ENCODE results near the gene DSG1. TPM values are rescaled to one million over a fixed set of nuclear protein-coding genes. Genes with fewer than 3 reads are reported as not detected.
"Not testable (repeated sequence)": the region's sequence is repeated elsewhere in the genome, so short reads cannot be mapped to it uniquely, and the experiment has no call there.

DSG1 gene
- 0.21 TPM for total RNA-seq
- not detected for polyA plus RNA-seq

GRCh38 chr18:31317860-31318259 lies at the start of gene DSG1:
Gene DSG1, plus strand, starts transcription at chr18:31318160. Its CDS starts 141 bp downstream, at chr18:31318301.
- H3K27ac ChIP-seq (ENCODE audit: low read depth): no peak within 1 kb of the TSS
- no peaks in the 10 kb centered on the region for H3K36me3 ChIP-seq (ENCODE audit: insufficient read depth)
- DNase-seq (ENCODE audit: extremely low spot score): no peak
- H3K4me3 ChIP-seq (ENCODE audit: low read depth, low read length): no peak within 1 kb of the TSS
- H3K4me1 ChIP-seq (ENCODE audit: insufficient read depth): no peaks in the 10 kb centered on the region
- 86% methylated on average over 3 of the region's 3 CpGs for WGBS

GRCh38 chr18:31268985-31269406 lies 49.0 kb upstream of the DSG1 start:
- H3K27ac ChIP-seq (ENCODE audit: low read depth): no peak overlapping the region
- no peaks in the 10 kb centered on the region for H3K36me3 ChIP-seq (ENCODE audit: insufficient read depth)
- H3K4me3 ChIP-seq (ENCODE audit: low read depth, low read length): no peak overlapping the region
- no peaks in the 10 kb centered on the region for H3K4me1 ChIP-seq (ENCODE audit: insufficient read depth)
- 38% methylated on average over 1 of the region's 1 CpG for WGBS
- no peak for DNase-seq (ENCODE audit: extremely low spot score)

- H3K36me3 ChIP-seq (ENCODE audit: insufficient read depth): no peaks in the 10 kb centered on the region
- H3K27ac ChIP-seq (ENCODE audit: low read depth): no peak overlapping the region
- 56% methylated on average over 6 of the region's 6 CpGs for WGBS
- H3K4me3 ChIP-seq (ENCODE audit: low read depth, low read length): no peak overlapping the region
- no peak for DNase-seq (ENCODE audit: extremely low spot score)
- no peaks in the 10 kb centered on the region for H3K4me1 ChIP-seq (ENCODE audit: insufficient read depth)
Observed at GRCh38 chr18:31269566-31269965, 48.4 kb upstream of the DSG1 start.

GRCh38 chr18:31270578-31270977 lies 47.4 kb upstream of the DSG1 start:
- H3K4me3 ChIP-seq (ENCODE audit: low read depth, low read length): no peak overlapping the region
- no peaks in the 10 kb centered on the region for H3K4me1 ChIP-seq (ENCODE audit: insufficient read depth)
- 91% methylated on average over 4 of the region's 4 CpGs for WGBS
- no peak for DNase-seq (ENCODE audit: extremely low spot score)
- H3K36me3 ChIP-seq (ENCODE audit: insufficient read depth): no peaks in the 10 kb centered on the region
- no peak overlapping the region for H3K27ac ChIP-seq (ENCODE audit: low read depth)

- no peaks in the 10 kb centered on the region for H3K4me1 ChIP-seq (ENCODE audit: insufficient read depth)
- no peak overlapping the region for H3K4me3 ChIP-seq (ENCODE audit: low read depth, low read length)
- no peak for DNase-seq (ENCODE audit: extremely low spot score)
- no peak overlapping the region for H3K27ac ChIP-seq (ENCODE audit: low read depth)
- no peaks in the 10 kb centered on the region for H3K36me3 ChIP-seq (ENCODE audit: insufficient read depth)
- 56% methylated on average over 5 of the region's 5 CpGs for WGBS
Observed at GRCh38 chr18:31273812-31274527, 44.0 kb upstream of the DSG1 start.

GRCh38 chr18:31274931-31275330 lies 43.0 kb upstream of the DSG1 start:
- WGBS: 49% methylated on average over 2 of the region's 2 CpGs
- DNase-seq (ENCODE audit: extremely low spot score): peak; percentile 48
- no peak overlapping the region for H3K4me3 ChIP-seq (ENCODE audit: low read depth, low read length)
- H3K36me3 ChIP-seq (ENCODE audit: insufficient read depth): no peaks in the 10 kb centered on the region
- H3K27ac ChIP-seq (ENCODE audit: low read depth): no peak overlapping the region
- H3K4me1 ChIP-seq (ENCODE audit: insufficient read depth): no peaks in the 10 kb centered on the region

GRCh38 chr18:31275722-31276463 lies 42.1 kb upstream of the DSG1 start:
- 14% methylated on average over 3 of the region's 3 CpGs for WGBS
- no peak overlapping the region for H3K4me3 ChIP-seq (ENCODE audit: low read depth, low read length)
- DNase-seq (ENCODE audit: extremely low spot score): no peak
- no peaks in the 10 kb centered on the region for H3K36me3 ChIP-seq (ENCODE audit: insufficient read depth)
- no peak overlapping the region for H3K27ac ChIP-seq (ENCODE audit: low read depth)
- H3K4me1 ChIP-seq (ENCODE audit: insufficient read depth): no peaks in the 10 kb centered on the region

- 43% methylated on average over 1 of the region's 1 CpG for WGBS
- H3K27ac ChIP-seq (ENCODE audit: low read depth): no peak overlapping the region
- no peaks in the 10 kb centered on the region for H3K4me1 ChIP-seq (ENCODE audit: insufficient read depth)
- H3K36me3 ChIP-seq (ENCODE audit: insufficient read depth): no peaks in the 10 kb centered on the region
- H3K4me3 ChIP-seq (ENCODE audit: low read depth, low read length): no peak overlapping the region
- DNase-seq (ENCODE audit: extremely low spot score): no peak
Observed at GRCh38 chr18:31278609-31279071, 39.3 kb upstream of the DSG1 start.

- H3K27ac ChIP-seq (ENCODE audit: low read depth): no peak overlapping the region
- 72% methylated on average over 2 of the region's 2 CpGs for WGBS
- no peaks in the 10 kb centered on the region for H3K4me1 ChIP-seq (ENCODE audit: insufficient read depth)
- no peaks in the 10 kb centered on the region for H3K36me3 ChIP-seq (ENCODE audit: insufficient read depth)
- DNase-seq (ENCODE audit: extremely low spot score): no peak
- H3K4me3 ChIP-seq (ENCODE audit: low read depth, low read length): no peak overlapping the region
Observed at GRCh38 chr18:31280502-31280901, 37.5 kb upstream of the DSG1 start.

- Histone ChIP-seq H3K36me3 (ENCODE audit: insufficient read depth) (no peaks in the 10 kb centered on the region), H3K27ac (ENCODE audit: low read depth) (no peak overlapping the region), H3K4me1 (ENCODE audit: insufficient read depth) (no peaks in the 10 kb centered on the region), H3K4me3 (ENCODE audit: low read depth, low read length) (no peak overlapping the region)
- DNase-seq (ENCODE audit: extremely low spot score): no peak
Observed at GRCh38 chr18:31281437-31281836, 36.5 kb upstream of the DSG1 start.

- H3K4me3 ChIP-seq (ENCODE audit: low read depth, low read length); DNase-seq (ENCODE audit: extremely low spot score); H3K27ac ChIP-seq (ENCODE audit: low read depth); H3K4me1 ChIP-seq (ENCODE audit: insufficient read depth); H3K36me3 ChIP-seq (ENCODE audit: insufficient read depth): not testable (repeated sequence)
- 59% methylated on average over 3 of the region's 3 CpGs for WGBS
Observed at GRCh38 chr18:31289446-31289845, 28.5 kb upstream of the DSG1 start.

GRCh38 chr18:31291688-31292087 lies 26.3 kb upstream of the DSG1 start:
- Histone ChIP-seq H3K4me3 (ENCODE audit: low read depth, low read length) (no peak overlapping the region), H3K36me3 (ENCODE audit: insufficient read depth) (no peaks in the 10 kb centered on the region)
- no peak for DNase-seq (ENCODE audit: extremely low spot score)

GRCh38 chr18:31294199-31294747 lies 23.7 kb upstream of the DSG1 start:
- WGBS: 82% methylated on average over 5 of the region's 5 CpGs
- Histone ChIP-seq H3K4me1 (ENCODE audit: insufficient read depth) (no peaks in the 10 kb centered on the region), H3K36me3 (ENCODE audit: insufficient read depth) (no peaks in the 10 kb centered on the region), H3K4me3 (ENCODE audit: low read depth, low read length) (no peak overlapping the region), H3K27ac (ENCODE audit: low read depth) (no peak overlapping the region)
- DNase-seq (ENCODE audit: extremely low spot score): no peak

More at GRCh38 chr18:31291688-31292087, 26.3 kb upstream of the DSG1 start:
- no peaks in the 10 kb centered on the region for H3K4me1 ChIP-seq (ENCODE audit: insufficient read depth)
- H3K27ac ChIP-seq (ENCODE audit: low read depth): no peak overlapping the region

- Histone ChIP-seq H3K27ac (ENCODE audit: low read depth) (no peak overlapping the region), H3K4me1 (ENCODE audit: insufficient read depth) (no peaks in the 10 kb centered on the region), H3K36me3 (ENCODE audit: insufficient read depth) (no peaks in the 10 kb centered on the region), H3K4me3 (ENCODE audit: low read depth, low read length) (no peak overlapping the region)
- 86% methylated on average over 2 of the region's 2 CpGs for WGBS
- DNase-seq (ENCODE audit: extremely low spot score): no peak
Observed at GRCh38 chr18:31297248-31297647, 20.7 kb upstream of the DSG1 start.

All from urinary bladder (tissue), 4 donors.